GM21619 (cell line): ENCODE measurements around the gene ARHGEF38.
"Not testable (repeated sequence)": the region's sequence is repeated elsewhere in the genome, so short reads cannot be mapped to it uniquely, and the experiment has no call there.

Source experiments
- ATAC-seq: cut with Tn5 transposase; IDR thresholded peaks from one replicate; pipeline ENCODE4 v1.9.1; 2021; ENCODE audit not compliant: unreplicated experiment

Gene ARHGEF38

GRCh38 chr4:105709081-105709450 lies 156.6 kb downstream of the ARHGEF38 start:
- peak; percentile 30 for ATAC-seq

GRCh38 chr4:105710012-105710600 lies 157.7 kb downstream of the ARHGEF38 start:
- ATAC-seq: no peak

GRCh38 chr4:105710678-105711077 lies 158.3 kb downstream of the ARHGEF38 start:
- ATAC-seq: no peak

- ATAC-seq: no peak
These were observed 160.3 kb downstream of the ARHGEF38 start for GRCh38 chr4:105712766-105713165.

- peak; percentile 61 for ATAC-seq
These were observed 161.7 kb downstream of the ARHGEF38 start for GRCh38 chr4:105714071-105714521.

- no peak for ATAC-seq
These were observed 162.5 kb downstream of the ARHGEF38 start for GRCh38 chr4:105714932-105715331.

GRCh38 chr4:105715692-105716278 lies 163.4 kb downstream of the ARHGEF38 start:
- no peak for ATAC-seq

- no peak for ATAC-seq
These were observed 166.8 kb downstream of the ARHGEF38 start for GRCh38 chr4:105719204-105719603.

- ATAC-seq: no peak
These were observed 173.2 kb downstream of the ARHGEF38 start for GRCh38 chr4:105725623-105726022.

GRCh38 chr4:105729895-105730294 lies 177.5 kb downstream of the ARHGEF38 start:
- not testable (repeated sequence) for ATAC-seq
